Measurements from ENCODE around the gene FLT3. TPM values are rescaled to one million over a fixed set of nuclear protein-coding genes. Genes with fewer than 3 reads are reported as not detected.
"Not testable (repeated sequence)": the region's sequence is repeated elsewhere in the genome, so short reads cannot be mapped to it uniquely, and the experiment has no call there.

FLT3 gene
- total RNA-seq, 1 donor from 2014 or later: not detected

- not testable (repeated sequence) for DNase-seq (ENCODE audit: extremely low read depth, low read depth, low spot score)
These were observed 95.4 kb downstream of the FLT3 start for GRCh38 chr13:28005016-28005415.

DNA sequence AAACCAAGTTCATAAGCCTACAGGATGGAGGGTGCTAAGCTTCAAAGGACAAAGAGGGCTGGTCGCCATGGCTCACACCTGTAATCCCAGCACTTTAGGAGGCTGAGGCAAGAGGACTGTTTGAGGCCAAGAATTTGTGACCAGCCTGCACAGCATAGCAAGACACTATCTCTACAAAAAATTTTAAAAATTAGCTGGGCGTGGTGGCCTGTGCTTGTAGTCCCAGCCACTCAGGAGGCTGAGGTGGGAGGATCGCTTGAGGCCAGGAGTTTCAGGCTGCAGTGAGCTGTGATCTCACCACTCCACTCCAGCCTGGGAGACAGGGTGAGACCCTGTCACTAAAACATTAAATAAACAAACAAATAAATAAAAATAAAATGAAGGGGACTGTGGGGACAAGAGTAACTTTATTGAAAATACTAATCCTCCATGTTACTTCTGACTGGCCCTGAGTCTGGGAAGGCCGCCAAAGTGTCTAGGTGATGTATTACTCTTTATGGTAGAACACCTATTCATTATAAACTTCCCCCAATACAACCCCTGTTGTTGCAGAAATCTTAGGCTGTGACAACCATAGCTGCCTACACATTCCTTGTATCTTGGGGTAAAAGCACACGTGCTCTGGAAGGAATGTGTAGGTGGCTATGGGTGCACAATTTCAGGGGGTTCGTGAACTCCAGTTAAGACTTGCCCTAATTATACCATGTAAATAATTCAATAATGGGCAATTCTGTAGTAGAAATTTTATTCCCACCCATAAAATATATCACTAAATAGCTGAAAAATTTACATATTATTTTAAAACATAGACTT, 97.3 kb downstream of the FLT3 start:
- DNase-seq (ENCODE audit: extremely low read depth, low read depth, low spot score): no peak

DNA sequence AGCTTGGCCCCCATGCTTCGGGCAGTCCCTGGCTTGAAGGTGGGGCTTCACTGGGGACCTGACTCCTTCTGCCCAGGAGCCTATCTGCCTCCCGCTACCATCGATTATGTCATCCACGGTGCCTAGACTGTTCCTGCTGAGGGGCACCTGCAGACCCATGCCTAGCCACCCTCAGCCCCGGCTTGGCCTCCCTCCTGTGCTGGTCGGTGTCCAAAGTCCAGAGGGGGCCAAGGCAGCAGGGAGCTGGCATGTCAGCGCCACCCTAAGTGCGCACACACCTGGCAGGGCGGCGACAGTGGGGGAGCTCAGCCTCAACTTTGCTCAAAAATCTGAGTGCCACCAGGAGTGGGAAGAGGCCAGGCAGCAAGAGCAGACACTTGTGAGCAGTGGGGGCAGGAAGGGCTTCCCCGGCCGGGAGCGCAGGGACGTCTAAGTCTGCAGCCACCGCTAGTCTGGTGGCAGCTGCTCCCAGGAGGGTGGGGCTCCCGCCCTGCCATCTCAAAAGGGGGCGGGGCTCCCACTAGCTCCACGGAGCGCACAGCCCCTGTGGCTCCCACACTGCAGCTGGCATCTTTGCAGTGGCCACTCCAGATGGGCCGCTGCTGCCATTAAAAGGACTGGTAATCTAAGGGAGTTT, 98.4 kb downstream of the FLT3 start:
- DNase-seq (ENCODE audit: extremely low read depth, low read depth, low spot score): no peak

- no peak for DNase-seq (ENCODE audit: extremely low read depth, low read depth, low spot score)
These were observed 99.3 kb downstream of the FLT3 start for GRCh38 chr13:28001049-28001448.

DNA sequence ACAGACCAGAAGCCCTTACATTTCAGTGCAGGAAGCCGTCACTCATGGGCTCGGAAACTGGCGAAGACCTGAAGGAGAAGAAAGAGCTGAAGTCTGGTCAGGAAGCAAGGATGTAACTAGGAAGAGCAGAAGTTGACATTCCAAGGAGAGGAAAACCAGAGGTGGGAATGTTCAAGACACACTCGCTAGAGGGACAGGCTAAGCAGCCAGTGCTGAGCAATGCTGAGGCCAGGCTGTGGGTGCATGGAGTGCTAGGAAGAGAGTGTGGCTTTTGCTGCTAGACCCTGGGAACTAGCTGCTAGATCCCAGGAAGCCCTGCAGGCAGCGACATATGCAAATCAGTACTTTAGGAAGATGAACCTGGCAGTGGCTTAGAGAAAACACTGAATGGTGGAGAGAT, 99.8 kb downstream of the FLT3 start:
- no peak for DNase-seq (ENCODE audit: extremely low read depth, low read depth, low spot score)

DNA sequence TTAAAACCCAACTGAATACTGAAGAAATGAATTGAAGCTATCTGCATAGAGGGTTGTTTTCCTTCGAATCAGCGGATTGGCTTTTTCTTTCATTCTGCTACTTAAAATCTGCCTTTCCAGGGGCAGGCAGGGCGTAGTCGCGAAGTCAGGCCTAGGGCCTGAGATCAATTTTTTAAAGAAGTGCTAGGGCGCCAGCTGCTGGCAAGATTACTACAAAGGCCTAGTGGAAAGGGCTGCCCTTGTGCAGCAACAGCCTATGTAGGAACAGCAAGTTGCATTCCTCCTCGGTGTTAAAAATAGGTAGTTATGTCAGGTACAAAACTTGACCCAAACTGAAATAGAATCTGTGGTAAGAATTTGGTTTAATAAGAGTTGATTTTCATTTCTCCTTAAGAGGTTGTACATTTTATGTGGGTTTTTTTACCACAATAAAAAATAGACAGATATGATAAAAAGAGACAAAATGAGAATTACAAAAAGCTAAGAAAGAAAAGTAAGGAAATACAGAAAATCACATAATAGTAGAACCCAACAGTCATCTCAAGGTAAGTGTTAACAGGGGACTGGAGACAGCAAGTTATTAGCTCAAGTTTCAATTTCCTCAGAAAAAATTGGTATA, 102.4 kb downstream of the FLT3 start:
- DNase-seq (ENCODE audit: extremely low read depth, low read depth, low spot score): no peak

GRCh38 chr13:27991881-27992280, 108.5 kb downstream of the FLT3 start:
- no peak for DNase-seq (ENCODE audit: extremely low read depth, low read depth, low spot score)

DNA sequence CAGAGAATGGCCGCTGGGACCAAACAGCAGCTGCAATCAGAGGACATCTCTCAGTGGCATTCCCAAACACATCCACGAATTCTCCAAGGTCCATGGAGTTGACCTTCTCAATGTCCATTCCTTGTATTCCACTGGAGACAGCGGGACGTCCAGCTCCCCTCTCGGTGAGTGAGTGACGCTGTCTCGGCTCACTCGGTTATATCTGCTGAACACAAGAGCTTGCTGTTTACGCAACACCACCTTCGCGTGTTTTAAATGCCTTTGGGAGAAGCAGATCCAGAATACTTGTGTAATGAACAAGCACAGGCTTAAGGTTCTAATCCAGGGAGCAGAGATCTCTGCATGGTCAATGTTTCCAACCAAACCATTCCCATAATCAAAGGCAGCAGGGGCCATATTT, 111.9 kb downstream of the FLT3 start, which contains the start of gene URAD:
Gene URAD, minus strand, starts transcription at position 174 of the 400 bp plus-strand sequence. Its CDS starts 56 bp downstream, at position 118.
- no peak for DNase-seq (ENCODE audit: extremely low read depth, low read depth, low spot score)

- DNase-seq (ENCODE audit: extremely low read depth, low read depth, low spot score): no peak
These were observed 114.8 kb downstream of the FLT3 start for GRCh38 chr13:27985600-27985999.

- no peak for DNase-seq (ENCODE audit: extremely low read depth, low read depth, low spot score)
These were observed 118.0 kb downstream of the FLT3 start for GRCh38 chr13:27982361-27982760.

- DNase-seq (ENCODE audit: extremely low read depth, low read depth, low spot score): no peak
These were observed 119.2 kb downstream of the FLT3 start for GRCh38 chr13:27981006-27981708.

DNA sequence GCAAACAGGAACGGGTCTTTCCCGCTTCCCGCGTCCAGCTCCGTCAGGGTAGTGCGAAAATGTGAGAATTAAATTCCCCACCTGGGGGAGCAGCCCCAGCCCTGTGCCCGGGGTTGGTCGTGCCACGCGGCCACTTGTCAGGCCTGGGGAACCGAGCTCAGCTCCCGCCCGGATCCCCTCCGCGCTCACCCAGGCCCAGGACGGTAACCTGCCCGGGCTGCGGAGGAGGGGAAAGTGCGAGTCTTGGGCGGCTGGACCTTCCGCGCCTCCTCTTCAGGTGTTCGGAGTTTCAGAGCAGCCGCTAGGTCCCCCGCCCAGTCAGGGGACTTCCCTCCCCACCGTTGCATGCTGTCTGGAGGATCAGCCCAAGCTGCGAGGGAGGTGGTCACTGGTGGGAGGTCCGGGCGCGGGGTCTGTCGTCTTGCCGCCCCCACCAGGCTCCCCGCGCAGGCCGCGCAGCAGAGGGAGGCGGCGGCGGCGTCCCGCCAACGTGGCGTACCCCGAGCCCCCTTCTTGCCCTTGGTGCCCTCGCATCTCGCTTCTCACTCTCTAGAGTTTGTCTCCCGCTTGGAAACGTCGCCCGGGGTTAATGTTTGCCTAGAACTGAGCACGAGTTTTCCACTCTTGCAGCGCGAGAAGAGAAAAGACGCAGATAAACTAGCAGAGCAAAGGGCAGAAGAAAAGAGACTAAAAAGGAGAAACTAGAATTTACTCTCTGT, 119.9 kb downstream of the FLT3 start:
- no peak for DNase-seq (ENCODE audit: extremely low read depth, low read depth, low spot score)

- DNase-seq (ENCODE audit: extremely low read depth, low read depth, low spot score): no peak
These were observed 120.6 kb downstream of the FLT3 start for GRCh38 chr13:27979765-27980279.

DNA sequence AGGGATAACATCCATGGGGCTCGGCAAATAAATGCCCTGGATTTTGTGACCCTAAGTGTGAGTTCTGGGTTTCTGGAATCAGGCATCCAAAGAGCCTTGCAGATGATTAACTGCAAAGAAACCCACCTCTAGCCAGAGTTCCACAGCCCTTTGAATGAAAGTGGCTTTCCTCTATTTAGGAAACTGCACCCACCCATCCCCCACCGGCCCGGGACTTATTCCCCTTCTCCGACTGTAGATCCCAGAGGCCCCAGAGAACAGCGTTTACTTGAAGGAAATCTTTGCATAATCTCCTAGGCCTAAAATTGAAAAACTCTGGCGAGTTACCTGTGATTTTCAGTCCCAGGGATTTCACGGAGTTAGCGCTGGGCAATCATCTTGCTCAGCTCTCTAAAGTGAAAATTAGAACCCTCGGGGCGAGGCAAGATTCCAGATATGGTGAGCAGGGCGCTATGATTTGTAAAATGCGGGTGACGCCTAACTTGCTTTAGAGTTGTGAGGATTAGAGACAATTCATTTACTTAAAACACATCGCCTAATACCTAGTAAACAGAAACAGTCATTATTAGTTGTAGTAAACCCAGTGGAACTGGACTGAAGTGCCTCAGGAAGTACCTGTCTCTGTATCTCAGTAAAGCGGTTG, 121.3 kb downstream of the FLT3 start:
- DNase-seq (ENCODE audit: extremely low read depth, low read depth, low spot score): no peak

DNA sequence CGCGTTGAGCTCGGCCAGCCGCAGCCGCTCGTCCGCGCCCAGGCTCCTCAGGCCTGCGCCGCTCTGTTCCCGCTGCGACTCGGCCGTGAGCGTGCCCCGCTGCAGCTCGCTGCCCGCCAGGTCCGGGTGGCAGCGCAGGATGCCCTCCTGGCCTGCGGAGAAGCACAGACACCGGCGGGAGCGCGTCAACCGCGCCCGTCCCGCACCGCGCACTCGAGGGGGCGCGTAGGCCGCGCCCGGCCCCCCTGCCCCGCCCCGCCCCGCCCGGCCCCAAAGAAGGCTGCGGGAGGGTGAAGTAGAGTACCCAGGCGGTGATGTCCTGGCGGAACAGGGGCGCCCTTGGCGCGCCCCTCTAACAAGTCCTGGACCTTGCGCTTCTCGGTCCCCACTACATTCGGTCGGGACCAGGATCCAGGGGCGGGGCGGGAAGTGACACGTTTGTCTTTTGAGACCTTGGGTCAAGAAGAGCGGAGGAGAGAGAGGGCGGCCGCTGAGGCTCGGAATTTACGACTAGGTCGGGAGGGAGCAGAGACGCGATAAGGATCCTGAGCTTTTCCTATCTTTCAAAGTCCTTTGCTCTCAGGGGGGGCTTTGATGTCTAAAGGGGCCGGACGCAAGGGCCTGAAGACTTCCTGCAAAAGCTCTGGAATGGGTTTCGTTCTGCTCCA, 121.9 kb downstream of the FLT3 start:
- DNase-seq (ENCODE audit: extremely low read depth, low read depth, low spot score): no peak

- no peak for DNase-seq (ENCODE audit: extremely low read depth, low read depth, low spot score)
These were observed 122.7 kb downstream of the FLT3 start for GRCh38 chr13:27977476-27978300.

DNA sequence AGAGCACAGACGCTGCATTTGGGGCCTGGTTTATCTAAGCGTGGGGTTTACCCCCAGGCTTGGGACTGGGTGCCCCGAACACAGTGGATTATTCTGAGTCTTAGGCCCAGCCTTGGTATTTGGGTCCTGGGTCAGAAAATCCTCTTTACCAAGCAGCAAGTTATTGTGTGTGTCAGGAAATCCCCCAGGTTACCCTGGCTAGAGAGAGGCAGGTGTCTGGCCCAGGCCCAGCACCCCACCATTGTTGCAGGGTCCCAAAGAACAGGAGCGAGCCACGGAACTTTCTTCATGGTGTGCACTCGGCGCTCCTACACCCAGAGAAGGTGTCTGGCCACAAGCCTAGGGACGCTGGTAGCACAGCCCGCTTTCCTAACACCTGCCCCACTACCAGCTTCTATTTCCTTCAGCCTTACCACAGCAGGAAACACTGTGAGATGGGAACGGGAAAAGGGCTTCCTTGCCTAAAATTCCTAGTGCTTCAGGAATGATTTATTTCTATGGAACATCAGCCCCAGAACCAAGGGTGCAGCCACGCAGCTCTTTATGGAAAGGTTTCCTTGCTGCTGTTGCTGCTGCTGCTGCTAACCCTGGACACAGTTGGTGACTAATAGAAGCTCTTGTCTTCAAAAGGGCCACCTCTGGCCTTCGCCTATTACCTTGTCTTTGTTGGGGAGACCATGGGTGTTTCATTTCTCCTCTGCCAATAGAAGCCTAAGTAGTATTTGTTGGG, 123.8 kb downstream of the FLT3 start:
- DNase-seq (ENCODE audit: extremely low read depth, low read depth, low spot score): no peak
